SU-DHL-6 (cell line): ENCODE data around the gene RELA.
A peak's percentile ranks its signal among the peaks of the same experiment; 100 is the strongest.
"Not testable (repeated sequence)": the region's sequence is repeated elsewhere in the genome, so short reads cannot be mapped to it uniquely, and the experiment has no call there.

Source experiments
- H2AFZ ChIP-seq: fragments of 200-600 bp; sonication (generic); 2 replicates; pipeline ENCODE4 v1.6.1; 2014; ENCODE audit warnings: low read depth, mild to moderate bottlenecking, moderate library complexity, mixed read lengths, antibody characterized with exemption, low read length; ENCODE audit not compliant: severe bottlenecking
- H3F3A ChIP-seq: fragments of 200-600 bp; shearing (Covaris generic); 2 replicates; pipeline ENCODE4 v1.6.0; 2016; ENCODE audit warnings: antibody characterized with exemption, mild to moderate bottlenecking; ENCODE audit not compliant: insufficient read depth
- H3K27ac ChIP-seq: fragments of 200-600 bp; sonication (generic); 2 replicates; pipeline ENCODE4 v1.5.1; 2016; ENCODE audit warnings: low read depth, mild to moderate bottlenecking, low read length, moderate library complexity, mixed read lengths
- H3K27me3 ChIP-seq: fragments of 200-600 bp; sonication (generic), shearing (Covaris generic); 2 replicates; pipeline ENCODE4 v1.6.0; 2014; ENCODE audit warnings: mild to moderate bottlenecking, low read length
- H3K36me3 ChIP-seq: fragments of 200-600 bp; sonication (generic); 2 replicates; pipeline ENCODE4 v1.6.1; 2014; ENCODE audit warnings: mild to moderate bottlenecking, low read length, mixed read lengths
- H3K4me2 ChIP-seq: fragments of 300-600, 200-600 bp; shearing (Covaris generic), sonication (generic); 2 replicates; pipeline ENCODE4 v1.6.0; 2014; ENCODE audit warnings: low read length, low read depth, mild to moderate bottlenecking; ENCODE audit not compliant: poor library complexity, severe bottlenecking
- H3K4me3 ChIP-seq: fragments of 200-600 bp; sonication (generic); 2 replicates; pipeline ENCODE4 v1.5.1; 2014; ENCODE audit warnings: antibody characterized with exemption, low read length, mild to moderate bottlenecking, mixed read lengths; ENCODE audit not compliant: insufficient read depth, poor library complexity, severe bottlenecking
- H3K79me2 ChIP-seq: fragments of 200-600 bp; sonication (generic); 2 replicates; pipeline ENCODE4 v1.6.1; 2014; ENCODE audit warnings: mild to moderate bottlenecking, low read length, moderate library complexity; ENCODE audit not compliant: insufficient read depth
- H3K9ac ChIP-seq: fragments of 200-600 bp; sonication (generic); 2 replicates; pipeline ENCODE4 v1.7.0; 2014; ENCODE audit warnings: mild to moderate bottlenecking, low read length
- H3K9me2 ChIP-seq: fragments of 200-600 bp; sonication (generic); replicated peaks from 2 replicates; pipeline ENCODE4 v1.6.1; 2014; ENCODE audit warnings: low read length; ENCODE audit not compliant: insufficient read depth
- H3K9me3 ChIP-seq: fragments of 200-600 bp; sonication (generic); 2 replicates; pipeline ENCODE4 v1.6.1; 2014; ENCODE audit warnings: low read length, mixed read lengths; ENCODE audit not compliant: insufficient read depth
- H4K20me1 ChIP-seq: fragments of 200-600 bp; sonication (generic); 2 replicates; pipeline ENCODE4 v1.6.1; 2014; ENCODE audit warnings: low read depth, mild to moderate bottlenecking, antibody characterized with exemption, low read length, moderate library complexity, mixed read lengths
- EZH2phosphoT487 ChIP-seq: fragments of 200-600 bp; sonication (generic), shearing (Covaris generic); conservative IDR thresholded peaks from 2 replicates; pipeline ENCODE4 v1.6.1; 2018; ENCODE audit warnings: mild to moderate bottlenecking, antibody characterized with exemption, low read length, moderate library complexity, mixed read lengths
- TF ChIP-seq, protein P1 (sequence below): fragments of 200-600 bp; sonication (generic); IDR thresholded peaks from one replicate; pipeline ENCODE4 v1.5.1; 2017; ENCODE audit warnings: antibody characterized with exemption, mild to moderate bottlenecking, low read length, moderate library complexity; ENCODE audit not compliant: insufficient read depth, poor library complexity, severe bottlenecking

The RELA gene

DNA sequence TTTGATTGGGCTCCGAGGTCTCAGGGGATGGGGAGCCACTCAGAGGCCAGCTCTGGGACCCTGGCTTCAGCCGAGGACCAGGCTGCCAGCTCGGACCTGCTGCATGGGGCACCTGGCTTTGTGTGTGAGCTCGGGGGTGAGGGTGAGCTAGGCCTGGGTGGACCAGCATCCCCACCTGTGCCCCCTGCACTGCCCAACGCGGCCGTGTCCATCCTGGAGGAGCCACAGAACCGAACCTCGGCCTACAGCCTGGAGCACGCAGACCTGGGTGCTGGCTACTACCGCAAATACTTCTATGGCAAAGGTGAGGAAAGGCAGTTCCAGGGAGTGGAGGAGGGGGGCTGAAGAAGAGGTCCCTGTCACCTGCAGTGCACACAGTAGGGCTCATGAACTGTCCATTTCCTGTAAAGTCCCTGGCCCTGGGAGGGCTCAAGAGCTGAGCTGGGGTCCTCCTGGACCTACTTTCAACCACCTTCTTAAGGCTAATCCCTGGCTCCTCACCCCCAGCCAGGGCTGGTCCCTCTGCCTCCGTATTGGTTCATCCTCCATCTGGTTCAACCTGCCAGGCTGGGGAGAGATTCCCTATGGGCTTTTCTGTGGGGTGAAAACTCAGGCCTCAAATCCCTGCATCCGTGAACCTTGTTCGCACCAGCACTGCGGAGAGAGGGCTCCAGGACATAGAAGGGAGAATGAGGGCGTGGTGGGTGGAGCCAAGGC is 21.3 kb downstream of the RELA start:
- Histone ChIP-seq H4K20me1 (no peaks in the 10 kb centered on the region), H3K9me2 (no peaks in the 10 kb centered on the region), H3F3A (peaks cover 23% of the 10 kb centered on the region), H3K4me2 (no peak overlapping the region), H3K4me3 (no peak overlapping the region), H2AFZ (no peak overlapping the region), H3K27me3 (no peaks in the 10 kb centered on the region), H3K36me3 (no peaks in the 10 kb centered on the region), H3K9ac (no peak overlapping the region), H3K27ac (peak overlapping the region; percentile 90; the same call in 1 of the 2 replicates), H3K9me3 (no peaks in the 10 kb centered on the region), H3K79me2 (no peaks in the 10 kb centered on the region)
- TF ChIP-seq, protein P1, sequence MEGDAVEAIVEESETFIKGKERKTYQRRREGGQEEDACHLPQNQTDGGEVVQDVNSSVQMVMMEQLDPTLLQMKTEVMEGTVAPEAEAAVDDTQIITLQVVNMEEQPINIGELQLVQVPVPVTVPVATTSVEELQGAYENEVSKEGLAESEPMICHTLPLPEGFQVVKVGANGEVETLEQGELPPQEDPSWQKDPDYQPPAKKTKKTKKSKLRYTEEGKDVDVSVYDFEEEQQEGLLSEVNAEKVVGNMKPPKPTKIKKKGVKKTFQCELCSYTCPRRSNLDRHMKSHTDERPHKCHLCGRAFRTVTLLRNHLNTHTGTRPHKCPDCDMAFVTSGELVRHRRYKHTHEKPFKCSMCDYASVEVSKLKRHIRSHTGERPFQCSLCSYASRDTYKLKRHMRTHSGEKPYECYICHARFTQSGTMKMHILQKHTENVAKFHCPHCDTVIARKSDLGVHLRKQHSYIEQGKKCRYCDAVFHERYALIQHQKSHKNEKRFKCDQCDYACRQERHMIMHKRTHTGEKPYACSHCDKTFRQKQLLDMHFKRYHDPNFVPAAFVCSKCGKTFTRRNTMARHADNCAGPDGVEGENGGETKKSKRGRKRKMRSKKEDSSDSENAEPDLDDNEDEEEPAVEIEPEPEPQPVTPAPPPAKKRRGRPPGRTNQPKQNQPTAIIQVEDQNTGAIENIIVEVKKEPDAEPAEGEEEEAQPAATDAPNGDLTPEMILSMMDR = no peak
- TF ChIP-seq EZH2phosphoT487 = no peak

DNA sequence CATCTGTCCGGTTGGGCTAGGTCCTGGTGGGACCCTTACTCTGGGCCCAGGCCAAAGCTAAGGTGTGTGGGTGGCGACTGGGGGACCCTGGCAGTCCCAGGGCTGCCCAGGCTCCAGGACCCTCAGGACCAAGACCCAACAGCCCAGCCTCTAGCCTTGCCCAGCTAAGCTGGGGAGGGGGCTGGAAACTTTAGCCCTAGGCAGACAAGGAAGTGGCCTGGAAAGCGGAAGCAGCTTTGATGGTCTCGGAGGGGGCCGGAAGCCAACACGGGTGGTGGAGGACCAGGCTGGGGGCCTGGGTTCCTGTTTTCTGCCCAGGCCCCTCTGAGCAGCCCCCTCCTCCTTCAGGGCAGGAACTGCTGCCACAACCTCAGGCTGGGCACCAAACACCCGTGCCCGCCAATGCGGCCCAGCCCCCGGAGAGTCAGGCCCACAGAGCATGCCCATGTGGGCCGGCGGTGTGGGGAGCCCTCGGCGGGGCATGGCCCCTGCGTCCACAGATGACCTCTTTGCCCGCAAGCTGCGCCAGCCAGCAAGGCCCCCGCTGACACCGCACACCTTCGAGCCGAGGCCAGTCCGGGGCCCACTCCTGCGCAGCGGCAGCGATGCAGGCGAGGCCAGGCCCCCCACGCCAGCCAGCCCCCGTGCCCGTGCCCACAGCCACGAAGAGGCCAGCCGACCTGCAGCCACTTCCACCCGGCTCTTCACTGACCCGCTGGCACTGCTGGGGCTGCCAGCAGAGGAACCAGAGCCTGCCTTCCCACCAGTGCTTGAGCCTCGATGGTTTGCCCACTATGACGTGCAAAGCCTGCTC is 22.0 kb downstream of the RELA start:
- Histone ChIP-seq H3K4me2 (peak overlapping the region; percentile 77), H3K27ac (peak overlapping the region; percentile 90)
- TF ChIP-seq, protein P1 = no peak
- no peak for TF ChIP-seq EZH2phosphoT487

DNA sequence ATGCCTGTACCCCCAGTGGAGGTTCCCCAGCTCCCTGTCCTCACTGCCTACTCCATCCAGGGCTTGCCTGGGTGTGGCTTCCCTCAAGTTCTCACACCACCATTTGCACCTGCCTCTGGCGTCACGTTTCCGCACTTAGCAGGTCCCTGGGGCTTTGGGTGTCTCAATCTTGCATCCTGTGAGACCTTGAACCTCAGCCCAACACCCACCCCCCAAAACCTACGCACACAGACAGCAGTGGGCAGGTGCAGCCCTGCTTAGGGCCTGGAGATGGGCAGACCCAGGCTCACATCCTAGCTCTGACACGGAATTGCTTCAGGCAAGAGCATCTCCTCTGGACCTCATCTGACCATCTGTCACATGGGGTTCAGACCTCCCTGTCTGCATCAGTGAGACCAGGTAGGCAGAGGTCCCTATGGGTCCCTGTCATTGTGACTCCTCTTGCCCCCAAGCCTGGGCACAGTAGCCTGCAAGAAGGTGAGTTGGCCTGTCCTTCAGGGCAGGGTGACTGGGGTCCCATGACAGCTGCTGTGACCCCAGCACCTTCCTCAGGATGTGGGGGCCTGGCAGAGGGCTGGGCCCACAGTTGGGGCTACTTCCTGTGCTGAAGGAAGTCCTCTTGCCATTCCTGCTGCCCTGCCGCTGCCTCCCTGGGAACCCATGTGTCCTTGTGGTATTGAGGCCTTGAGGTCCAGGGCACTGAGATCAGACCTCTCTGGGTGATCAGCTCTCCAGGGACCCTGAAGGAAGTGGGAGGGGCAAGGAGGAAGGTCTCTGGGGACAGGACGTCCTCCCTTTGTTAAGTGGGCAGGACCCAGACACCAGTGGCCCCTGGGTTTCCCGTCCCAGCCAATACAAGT is 22.9 kb downstream of the RELA start:
- Histone ChIP-seq H4K20me1 (no peaks in the 10 kb centered on the region), H3K9me3 (no peaks in the 10 kb centered on the region), H3K4me2 (peak overlapping the region; percentile 77), H3K9ac (peak overlapping the region; percentile 76), H3K27me3 (no peaks in the 10 kb centered on the region), H2AFZ (no peak overlapping the region), H3K9me2 (no peaks in the 10 kb centered on the region), H3K36me3 (no peaks in the 10 kb centered on the region), H3K79me2 (no peaks in the 10 kb centered on the region), H3K27ac (peak overlapping the region; percentile 90), H3F3A (peaks cover 23% of the 10 kb centered on the region), H3K4me3 (peak overlapping the region; percentile 36)
- TF ChIP-seq EZH2phosphoT487 = no peak
- TF ChIP-seq, protein P1 = no peak

More for the DNA sequence above, 22.0 kb downstream of the RELA start:
- no peaks in the 10 kb centered on the region for H3K9me2 ChIP-seq
- H3K79me2 ChIP-seq = no peaks in the 10 kb centered on the region
- peaks cover 23% of the 10 kb centered on the region for H3F3A ChIP-seq
- no peak overlapping the region for H2AFZ ChIP-seq
- no peaks in the 10 kb centered on the region for H3K9me3 ChIP-seq
- H3K27me3 ChIP-seq = no peaks in the 10 kb centered on the region
- H3K9ac ChIP-seq = peak overlapping the region; percentile 76
- no peaks in the 10 kb centered on the region for H4K20me1 ChIP-seq
- peak overlapping the region; percentile 36 for H3K4me3 ChIP-seq
- no peaks in the 10 kb centered on the region for H3K36me3 ChIP-seq

DNA sequence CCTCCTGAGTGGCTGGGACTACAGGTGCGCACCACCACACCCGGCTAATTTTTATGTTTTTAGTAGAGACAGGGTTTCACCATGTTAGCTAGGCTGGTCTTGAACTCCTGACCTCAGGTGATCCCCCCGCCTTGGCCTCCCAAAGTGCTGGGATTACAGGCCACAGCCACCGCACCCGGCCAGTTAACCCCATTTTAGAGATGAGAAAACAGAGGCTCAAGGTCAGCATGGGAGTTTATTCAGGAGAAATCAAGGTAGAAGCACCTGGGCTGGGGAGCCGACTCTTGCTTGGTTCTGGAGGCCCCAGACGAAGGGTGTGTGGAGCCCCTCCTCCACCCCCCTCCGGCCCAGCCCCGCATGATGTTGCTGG is 23.5 kb downstream of the RELA start:
- H3K9me2 ChIP-seq, H3K36me3 ChIP-seq, H3K27me3 ChIP-seq, H4K20me1 ChIP-seq, H2AFZ ChIP-seq, H3K9me3 ChIP-seq, H3K79me2 ChIP-seq: not testable (repeated sequence)
- Histone ChIP-seq H3F3A (peaks cover 23% of the 10 kb centered on the region), H3K4me2 (peak overlapping the region; percentile 77), H3K4me3 (peak overlapping the region; percentile 70), H3K9ac (peak overlapping the region; percentile 76), H3K27ac (peak overlapping the region; percentile 90)
